HS-5 (cell line): ENCODE measurements around the gene RNU7-1.

Experiments
- DNase-seq: peaks from one replicate; pipeline ENCODE4 v3.0.0-alpha.2; 2012; ENCODE audit warnings: low read depth

RNU7-1 gene

DNA sequence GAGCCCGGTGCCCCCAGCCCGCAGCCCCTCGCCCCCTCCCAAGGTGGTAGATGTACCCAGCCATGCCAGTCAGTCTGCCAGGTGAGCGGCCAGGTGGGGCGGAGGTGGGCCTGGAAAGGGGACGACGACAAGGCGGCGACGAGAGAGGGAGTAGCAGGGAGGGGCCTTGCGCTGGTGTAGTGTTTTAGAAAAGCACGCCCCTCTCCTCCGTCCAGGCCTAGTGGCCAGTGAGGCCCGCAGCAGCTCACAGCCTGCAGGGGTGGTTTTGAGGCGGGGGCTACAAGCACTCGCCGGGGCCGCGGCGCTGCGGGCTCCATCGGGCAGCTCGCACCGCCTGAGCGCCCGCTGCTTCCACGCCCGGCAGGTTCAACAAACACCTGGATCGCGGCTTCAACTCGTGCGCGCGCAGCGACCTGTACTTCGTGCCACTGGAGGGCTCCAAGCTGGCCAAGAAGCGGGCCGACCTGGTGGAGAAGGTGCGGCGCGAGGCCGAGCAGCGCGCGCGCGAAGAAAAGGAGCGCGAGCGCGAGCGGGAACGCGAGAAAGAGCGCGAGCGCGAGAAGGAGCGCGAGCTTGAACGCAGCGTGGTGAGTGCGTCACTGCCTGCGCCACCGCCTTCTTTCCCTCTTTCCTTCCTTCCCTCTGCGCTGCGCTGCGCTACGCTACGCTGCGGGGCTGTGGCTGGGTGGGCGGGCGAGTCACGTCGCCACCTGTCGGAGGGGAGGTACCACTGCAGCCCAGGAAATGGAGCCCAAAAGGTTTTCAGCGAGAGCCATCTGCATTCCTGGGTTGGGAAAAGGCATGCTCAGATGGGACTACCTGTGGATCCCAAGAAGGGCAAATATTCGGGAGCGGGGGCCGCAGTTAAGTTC, 5.9 kb upstream of the RNU7-1 start:
- DNase-seq: peak; percentile 78

DNA sequence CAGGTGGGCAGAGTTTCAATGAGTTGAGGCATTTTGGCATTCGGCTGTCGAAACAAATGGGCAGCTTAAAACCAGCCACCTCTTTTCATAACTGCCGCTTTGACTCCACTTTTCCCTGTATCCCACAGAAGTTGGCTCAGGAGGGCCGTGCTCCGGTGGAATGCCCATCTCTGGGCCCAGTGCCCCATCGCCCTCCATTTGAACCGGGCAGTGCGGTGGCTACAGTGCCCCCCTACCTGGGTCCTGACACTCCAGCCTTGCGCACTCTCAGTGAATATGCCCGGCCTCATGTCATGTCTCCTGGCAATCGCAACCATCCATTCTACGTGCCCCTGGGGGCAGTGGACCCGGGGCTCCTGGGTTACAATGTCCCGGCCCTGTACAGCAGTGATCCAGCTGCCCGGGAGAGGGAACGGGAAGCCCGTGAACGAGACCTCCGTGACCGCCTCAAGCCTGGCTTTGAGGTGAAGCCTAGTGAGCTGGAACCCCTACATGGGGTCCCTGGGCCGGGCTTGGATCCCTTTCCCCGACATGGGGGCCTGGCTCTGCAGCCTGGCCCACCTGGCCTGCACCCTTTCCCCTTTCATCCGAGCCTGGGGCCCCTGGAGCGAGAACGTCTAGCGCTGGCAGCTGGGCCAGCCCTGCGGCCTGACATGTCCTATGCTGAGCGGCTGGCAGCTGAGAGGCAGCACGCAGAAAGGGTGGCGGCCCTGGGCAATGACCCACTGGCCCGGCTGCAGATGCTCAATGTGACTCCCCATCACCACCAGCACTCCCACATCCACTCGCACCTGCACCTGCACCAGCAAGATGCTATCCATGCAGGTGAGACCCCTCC, 5.0 kb upstream of the RNU7-1 start:
- DNase-seq: no peak

DNA sequence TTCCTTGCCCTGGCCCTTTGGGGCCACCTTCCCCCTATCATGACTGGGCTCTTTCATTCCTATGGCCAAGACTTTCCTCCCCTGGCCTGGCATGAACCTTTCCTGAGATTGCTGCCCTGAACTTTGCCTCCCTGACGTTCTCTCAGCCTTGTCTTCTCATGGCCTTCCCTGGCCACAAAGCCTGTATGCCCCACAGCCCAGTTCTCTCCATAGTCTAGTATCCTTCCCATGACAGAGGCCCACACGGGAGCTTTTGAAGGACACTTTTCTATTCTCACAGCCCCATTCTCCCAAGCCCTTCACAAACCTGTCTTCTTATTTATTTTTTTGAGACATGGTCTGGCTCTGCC, 4.5 kb upstream of the RNU7-1 start:
- DNase-seq: no peak

DNA sequence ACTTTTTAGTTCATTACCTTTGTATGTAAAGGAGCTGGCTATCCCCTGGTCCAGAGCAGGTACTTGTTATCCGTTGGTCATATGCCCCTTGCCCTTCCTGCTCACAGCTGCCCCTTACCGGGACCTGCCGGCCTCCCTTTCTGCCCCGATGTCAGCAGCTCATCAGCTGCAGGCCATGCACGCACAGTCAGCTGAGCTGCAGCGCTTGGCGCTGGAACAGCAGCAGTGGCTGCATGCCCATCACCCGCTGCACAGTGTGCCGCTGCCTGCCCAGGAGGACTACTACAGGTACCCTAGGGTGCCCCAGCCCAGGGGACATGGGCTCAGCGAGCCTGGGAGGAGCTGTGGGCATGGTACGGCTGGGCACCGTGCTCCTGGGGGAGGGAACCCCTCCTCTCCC, 2.3 kb upstream of the RNU7-1 start:
- DNase-seq: no peak

DNA sequence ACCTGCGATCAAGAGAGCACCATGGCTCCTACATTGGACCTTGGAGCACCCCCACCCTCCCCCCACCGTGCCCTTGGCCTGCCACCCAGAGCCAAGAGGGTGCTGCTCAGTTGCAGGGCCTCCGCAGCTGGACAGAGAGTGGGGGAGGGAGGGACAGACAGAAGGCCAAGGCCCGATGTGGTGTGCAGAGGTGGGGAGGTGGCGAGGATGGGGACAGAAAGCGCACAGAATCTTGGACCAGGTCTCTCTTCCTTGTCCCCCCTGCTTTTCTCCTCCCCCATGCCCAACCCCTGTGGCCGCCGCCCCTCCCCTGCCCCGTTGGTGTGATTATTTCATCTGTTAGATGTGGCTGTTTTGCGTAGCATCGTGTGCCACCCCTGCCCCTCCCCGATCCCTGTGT, 1.8 kb upstream of the RNU7-1 start:
- no peak for DNase-seq

DNA sequence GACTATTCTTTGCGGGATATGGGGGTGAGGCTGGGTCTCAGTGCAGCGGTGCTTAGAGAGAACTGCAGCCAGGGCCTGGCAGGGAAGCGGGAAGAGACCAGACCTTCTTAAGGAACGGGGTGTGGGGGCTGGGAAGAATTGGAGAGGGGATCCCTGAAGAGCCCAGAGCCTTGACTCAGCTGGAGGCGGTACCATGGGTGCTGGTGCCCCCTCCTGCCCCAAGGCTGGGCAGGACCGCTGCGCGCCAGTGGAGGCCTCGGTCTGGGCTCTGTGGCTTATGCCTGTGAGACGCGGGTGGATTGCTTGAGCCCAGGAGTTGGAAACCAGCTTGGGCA, 1.3 kb upstream of the RNU7-1 start:
- no peak for DNase-seq

DNA sequence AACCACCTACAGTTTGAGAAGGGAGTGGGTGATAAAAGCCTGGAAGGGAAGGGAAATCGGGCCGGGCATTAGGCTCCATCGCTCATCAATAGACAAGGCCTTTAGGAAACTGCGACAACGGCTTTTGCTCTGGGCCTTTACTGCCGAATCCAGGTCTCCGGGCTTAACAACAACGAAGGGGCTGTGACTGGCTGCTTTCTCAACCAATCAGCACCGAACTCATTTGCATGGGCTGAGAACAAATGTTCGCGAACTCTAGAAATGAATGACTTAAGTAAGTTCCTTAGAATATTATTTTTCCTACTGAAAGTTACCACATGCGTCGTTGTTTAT, 261 bp upstream of the RNU7-1 start:
- DNase-seq: no peak

DNA sequence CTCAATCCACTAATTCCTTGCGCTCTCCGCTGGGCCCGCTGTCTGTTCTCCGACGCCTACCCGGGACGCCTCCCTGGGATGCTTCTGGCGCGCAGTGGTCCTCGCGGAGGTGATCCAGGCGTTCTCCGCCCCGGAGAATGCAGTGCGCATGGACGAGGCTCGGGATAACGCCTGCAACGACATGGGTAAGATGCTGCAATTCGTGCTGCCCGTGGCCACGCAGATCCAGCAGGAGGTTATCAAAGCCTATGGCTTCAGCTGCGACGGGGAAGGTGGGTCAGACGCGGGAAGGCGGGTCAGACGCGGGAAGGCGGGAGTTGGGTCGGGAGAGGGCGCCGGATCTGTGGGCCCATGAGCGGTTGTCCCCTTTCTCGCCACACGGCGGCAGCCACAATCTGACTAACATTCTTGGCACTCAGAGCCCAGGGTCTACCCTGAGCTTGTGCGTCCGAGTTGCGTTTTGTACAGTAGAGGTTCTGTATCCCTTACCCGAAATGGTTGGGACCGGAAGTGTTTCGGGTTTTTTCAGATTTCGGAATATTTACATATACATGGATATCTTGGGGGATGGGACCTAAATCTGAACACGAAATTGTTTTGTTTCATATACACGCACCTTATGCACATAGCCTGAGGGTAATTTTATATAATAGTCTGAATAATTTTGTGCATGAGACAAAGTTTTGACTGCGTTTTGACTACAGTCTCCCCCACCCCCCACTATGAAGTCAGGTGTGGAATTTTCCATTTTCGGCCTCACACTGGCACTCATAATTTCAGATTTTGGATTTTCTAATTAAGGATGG, 968 bp downstream of the RNU7-1 start:
- DNase-seq: peak; percentile 73

DNA sequence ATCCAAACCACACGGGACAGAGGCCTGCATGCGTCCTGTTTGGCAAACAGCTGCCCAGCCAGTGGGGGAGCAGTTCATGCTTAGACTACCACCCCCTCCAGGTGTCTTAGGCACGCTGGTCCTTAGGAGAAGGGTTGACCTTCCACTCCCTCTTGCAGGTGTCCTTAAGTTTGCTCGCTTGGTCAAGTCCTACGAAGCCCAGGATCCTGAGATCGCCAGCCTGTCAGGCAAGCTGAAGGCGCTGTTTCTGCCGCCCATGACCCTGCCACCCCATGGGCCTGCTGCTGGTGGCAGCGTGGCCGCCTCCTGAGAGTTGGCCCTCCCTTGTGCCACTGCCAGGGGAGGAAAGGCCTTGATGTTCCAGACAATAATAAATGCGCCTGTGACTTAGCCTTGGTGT, 2.0 kb downstream of the RNU7-1 start:
- DNase-seq: no peak

DNA sequence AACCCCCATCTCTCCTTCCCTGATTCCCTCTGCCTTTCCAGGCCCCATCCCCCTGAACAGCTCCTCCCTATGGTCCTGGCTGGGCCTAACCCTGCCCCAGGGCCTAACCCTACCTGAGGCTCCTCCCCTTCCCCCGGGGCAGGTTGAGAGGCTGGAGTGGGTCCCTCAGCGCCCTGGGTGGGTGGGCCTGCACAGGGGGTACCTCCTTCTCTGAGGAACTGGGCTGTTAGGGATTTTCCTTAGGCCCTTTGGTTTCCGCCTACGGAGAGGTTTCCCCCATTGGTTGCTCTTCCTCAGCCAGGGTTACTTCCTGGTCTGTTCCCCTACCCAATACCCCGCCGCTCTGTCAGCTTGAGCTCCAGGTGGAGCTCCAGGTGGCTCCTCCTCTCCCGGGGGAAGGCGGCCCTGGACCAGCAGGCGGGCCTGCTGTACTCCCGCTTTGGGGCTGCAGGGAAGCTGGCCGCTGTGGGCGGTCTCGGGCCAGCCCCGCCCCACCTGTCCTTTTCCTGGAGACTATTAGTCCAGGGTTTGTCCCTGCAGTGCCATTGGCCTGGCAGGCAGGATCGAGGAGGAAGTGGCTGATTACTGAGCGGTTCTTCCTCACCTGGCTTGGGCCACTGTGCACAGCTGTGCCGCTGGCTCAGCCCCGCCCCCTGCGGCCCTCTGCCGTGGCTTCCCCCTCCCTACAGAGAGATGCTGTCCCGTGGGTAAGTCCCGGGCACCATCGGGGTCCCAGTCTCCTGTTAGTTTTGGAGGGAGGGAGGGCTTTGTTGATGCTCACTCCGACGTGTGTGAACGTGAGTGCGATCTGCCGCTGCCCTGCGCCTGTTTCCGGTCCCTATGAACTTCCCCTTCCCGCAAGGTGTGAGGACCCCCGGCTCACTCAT, 2.7 kb downstream of the RNU7-1 start:
- no peak for DNase-seq

DNA sequence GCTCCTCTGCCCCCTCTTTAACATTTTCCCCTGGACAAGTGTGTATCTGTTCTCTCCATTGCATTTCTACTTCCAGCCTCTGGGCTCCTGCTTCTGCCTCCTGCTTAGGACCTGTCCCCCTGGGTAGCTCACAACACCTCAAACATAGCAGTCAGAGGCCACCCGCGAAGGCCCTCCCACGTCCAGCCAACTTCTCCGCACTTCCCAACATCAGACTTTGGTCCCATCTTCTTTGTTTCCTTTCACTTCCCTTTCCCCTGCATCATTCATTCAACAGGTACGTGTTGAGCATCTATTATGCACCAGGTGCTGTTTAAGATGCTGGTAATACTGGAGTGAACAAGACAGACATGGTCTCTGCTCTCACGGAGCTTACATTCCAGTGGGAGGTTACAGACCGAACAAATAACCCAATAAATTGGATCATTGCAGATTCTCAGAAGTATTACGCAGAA, 3.3 kb downstream of the RNU7-1 start:
- DNase-seq: no peak

DNA sequence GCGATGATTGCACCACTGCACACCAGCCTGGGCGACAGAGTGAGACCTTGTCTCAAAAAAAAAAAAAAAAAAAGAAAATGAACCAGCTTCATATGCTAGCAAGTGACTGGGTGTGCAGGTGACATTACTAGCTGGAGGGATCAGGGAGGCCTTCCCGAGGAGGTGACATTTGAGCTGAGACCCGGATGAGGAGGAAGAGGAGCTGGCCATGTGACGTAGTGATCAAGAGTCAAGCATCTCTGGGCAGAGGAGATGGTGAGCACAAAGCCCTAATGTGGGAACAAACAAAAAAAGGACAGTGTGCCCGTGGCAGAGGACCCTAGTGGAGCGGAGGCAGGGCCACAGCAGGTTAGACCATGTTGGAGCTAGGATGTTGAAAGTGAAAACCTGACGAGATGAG, 4.0 kb downstream of the RNU7-1 start:
- no peak for DNase-seq

DNA sequence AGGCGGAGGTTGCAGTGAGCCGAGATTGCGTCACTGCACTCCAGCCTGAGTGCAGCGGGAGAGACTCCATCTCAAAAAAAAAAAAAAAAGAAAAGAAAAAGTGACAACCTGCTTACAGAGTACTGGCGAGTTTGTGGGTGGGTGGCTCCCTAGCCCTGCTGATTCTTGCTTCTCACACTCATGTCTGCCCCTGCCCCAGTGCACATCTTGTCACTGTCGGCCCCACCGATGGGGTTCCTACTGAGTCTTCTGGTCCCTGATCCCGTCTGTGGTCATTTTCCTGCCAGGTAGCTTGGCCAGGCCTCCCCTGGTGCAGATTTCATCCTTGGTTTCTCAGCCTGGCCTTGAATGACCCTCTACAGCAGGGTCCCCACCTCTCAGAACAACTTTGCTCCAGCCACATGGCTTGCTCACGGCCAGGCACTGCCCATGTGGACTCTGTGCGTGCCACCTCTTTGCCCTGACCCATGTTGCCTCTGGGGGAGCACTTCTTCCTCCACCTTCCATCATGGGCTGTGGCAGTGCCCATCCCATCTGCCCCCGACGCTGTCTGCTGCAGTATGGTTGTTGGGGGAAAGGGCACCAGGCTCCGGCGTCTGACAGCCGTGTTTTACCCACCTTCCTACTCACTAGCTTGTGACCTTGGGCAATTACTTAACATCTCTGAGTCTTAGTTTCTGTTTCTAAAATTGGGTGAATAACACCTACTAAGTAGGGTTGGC, 5.4 kb downstream of the RNU7-1 start:
- DNase-seq: no peak

DNA sequence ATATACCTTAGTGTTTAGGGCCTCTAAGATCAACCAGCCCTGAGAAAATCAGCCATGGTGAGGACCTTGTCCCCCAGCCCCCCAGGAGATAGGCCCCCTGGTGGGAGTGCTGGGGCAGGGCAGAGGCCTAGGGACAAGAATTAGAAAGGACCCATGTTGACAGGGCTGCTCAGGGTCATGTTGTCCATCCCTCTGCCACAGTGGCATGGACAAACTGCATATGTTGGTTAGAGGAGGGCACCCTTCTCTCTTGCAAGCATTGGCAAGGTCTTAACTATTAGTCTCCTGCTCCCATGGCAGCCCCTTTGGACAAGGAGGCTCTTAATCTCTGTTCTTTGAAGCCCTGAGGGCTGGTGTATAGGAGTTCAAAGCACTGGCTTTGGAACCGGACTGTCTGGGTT, 6.8 kb downstream of the RNU7-1 start:
- DNase-seq: no peak

DNA sequence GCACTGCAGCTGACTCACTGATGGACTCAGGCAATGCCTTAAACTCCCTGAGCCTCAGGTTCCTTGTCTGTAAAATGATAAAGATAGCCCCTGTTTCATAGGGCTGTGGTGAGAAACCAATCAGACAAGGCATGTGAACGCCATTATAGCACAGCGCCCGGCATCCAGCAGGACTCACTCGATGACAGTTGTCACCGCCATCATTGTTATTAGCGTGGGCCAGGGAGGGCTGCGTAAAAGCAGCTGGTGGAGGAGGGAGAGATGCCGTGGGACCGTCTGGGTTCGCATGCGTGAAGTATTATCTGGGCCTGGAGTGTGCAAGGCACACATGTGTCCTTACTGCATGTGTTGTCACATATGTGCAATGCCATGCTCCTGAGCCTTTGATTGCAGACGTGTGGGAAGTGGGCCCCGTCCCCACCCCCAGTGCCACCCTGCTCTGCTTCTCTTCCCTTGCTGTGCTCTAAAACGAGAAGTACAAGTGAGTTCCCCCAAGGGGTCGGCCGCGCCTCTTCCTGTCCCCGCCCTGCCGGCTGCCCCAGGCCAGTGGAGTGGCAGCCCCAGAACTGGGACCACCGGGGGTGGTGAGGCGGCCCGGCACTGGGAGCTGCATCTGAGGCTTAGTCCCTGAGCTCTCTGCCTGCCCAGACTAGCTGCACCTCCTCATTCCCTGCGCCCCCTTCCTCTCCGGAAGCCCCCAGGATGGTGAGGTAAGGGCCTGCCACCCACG, 7.4 kb downstream of the RNU7-1 start, which contains the start of gene PTPN6:
TSS of gene PTPN6 (plus strand) at position 546 of the 730 bp plus-strand sequence. CDS start at position 703, 157 bp downstream.
- DNase-seq: no peak

DNA sequence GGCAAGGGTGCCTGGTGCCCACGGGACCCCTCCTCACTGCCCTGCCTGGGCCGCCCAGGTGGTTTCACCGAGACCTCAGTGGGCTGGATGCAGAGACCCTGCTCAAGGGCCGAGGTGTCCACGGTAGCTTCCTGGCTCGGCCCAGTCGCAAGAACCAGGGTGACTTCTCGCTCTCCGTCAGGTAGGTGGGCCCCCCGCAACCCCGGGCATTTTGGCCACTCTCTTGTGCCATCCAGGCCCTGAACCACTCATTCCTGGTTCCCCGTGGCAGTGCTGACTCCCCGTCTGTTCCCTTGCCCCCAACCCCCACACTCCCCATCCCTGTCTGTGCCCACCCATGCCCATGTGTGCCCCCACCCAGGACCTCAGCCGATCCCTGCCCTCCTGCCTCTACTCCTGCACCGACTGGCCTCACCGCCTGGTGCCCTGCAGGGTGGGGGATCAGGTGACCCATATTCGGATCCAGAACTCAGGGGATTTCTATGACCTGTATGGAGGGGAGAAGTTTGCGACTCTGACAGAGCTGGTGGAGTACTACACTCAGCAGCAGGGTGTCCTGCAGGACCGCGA, 8.0 kb downstream of the RNU7-1 start:
- DNase-seq: no peak

DNA sequence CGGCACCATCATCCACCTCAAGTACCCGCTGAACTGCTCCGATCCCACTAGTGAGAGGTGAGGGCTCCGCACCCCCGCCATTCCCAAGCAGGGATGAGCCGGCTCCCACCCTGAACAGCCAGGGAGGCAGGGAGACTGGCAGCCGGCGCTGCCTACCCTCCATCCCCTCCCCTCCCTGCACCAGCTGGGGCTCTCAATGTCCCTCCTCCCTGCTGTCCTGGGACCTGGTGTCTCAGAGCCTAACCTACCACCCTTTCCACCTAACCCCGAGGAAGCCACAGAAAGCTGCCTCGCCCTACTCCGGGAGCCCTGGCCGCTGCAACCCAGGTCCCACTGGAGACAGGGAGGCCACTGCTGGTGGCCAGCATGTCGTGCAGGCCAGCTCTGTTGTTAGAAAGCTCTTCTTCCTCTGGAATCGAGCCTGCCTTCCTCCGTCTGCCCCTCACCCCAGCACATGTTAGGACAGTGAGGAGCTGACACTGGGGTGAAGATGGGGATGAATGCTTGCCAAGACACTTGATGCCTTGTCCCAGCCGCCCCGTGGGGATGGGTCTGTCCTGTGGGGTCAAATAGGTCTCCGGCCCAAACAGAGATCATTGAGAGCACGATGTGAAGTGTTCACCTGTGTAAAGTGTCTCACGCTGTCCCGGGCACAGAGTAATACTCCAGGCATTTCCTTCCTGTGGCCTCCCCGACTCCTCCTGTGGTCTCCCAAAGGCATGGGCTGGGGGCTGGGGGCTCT, 8.7 kb downstream of the RNU7-1 start:
- no peak for DNase-seq

DNA sequence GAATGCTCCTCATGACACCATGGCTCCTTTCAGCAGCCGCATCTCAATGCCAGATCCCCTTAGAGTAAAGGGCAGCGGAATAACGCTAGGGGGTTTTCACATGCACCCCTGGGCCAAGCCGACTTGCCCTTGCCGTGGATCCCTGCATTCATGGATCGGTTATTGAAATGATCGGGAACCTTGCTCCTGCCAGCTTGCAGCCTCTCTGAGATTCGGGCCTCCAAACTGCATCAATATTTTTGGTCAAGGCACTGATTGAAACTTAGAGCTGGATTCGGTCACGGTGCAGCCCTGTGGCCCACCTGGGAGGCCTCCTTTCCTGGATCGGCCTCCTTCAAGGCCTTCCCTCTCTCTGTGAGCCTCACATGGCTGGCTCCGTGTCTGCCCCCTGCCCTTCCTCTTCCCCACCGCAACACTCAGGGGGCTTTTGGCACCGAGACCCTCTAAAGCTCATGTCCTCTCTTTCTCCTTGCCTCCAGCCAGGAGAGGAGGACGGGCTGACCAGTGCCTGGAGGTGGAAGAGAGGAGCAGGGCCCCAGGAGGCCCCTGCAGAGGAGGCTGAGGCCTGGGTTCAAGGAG, 9.3 kb downstream of the RNU7-1 start:
- no peak for DNase-seq
